NB4 (cell line): ENCODE results near the gene CDKN2A.
"Not testable (repeated sequence)": the region's sequence is repeated elsewhere in the genome, so short reads cannot be mapped to it uniquely, and the experiment has no call there.

Experiments
- DNase-seq: peaks from one replicate; pipeline ENCODE4 v3.0.0; 2010; ENCODE audit warnings: low read depth
- H3K4me3 ChIP-seq: one replicate; pipeline ENCODE4 v1.5.1; 2011; ENCODE audit warnings: mild to moderate bottlenecking, low read depth, low read length, moderate library complexity
- CTCF ChIP-seq: IDR thresholded peaks from one replicate; pipeline ENCODE4 v1.5.1; 2012; ENCODE audit warnings: low read depth, low read length
- MAX ChIP-seq: IDR thresholded peaks from 2 replicates; pipeline ENCODE4 v1.6.1; 2011; ENCODE audit warnings: low read depth, low read length
- MYC ChIP-seq: IDR thresholded peaks from 2 replicates; pipeline ENCODE4 v1.6.1; 2011; ENCODE audit warnings: low read depth, low read length
- POLR2A ChIP-seq: IDR thresholded peaks from 2 replicates; pipeline ENCODE4 v1.6.1; 2011; ENCODE audit warnings: mild to moderate bottlenecking; ENCODE audit not compliant: insufficient read length; ENCODE audit errors: extremely low read depth

CDKN2A gene

DNA sequence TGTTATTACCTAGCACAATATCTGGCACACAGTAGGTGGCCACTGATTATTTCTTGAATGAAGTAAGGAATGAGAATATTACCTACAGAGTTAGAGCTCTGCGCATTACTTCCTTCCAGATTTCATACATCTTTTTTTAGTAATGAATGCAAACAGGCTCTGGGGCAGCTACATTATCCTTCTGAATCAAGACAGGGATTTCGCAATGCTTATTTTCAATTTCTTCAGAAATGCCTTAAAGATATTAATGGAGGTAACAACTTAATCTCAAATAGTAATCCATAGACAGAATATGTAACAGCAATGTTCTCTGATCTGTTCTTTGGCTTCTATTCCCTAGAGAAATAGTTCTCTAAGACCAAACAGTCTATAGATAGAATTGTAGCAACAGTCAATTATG is 32.6 kb downstream of the CDKN2A start:
- no peak for DNase-seq
- no peak for TF ChIP-seq MAX
- TF ChIP-seq CTCF, result no peak
- TF ChIP-seq MYC, result no peak
- no peak for TF ChIP-seq POLR2A
- no peak overlapping the region for H3K4me3 ChIP-seq

DNA sequence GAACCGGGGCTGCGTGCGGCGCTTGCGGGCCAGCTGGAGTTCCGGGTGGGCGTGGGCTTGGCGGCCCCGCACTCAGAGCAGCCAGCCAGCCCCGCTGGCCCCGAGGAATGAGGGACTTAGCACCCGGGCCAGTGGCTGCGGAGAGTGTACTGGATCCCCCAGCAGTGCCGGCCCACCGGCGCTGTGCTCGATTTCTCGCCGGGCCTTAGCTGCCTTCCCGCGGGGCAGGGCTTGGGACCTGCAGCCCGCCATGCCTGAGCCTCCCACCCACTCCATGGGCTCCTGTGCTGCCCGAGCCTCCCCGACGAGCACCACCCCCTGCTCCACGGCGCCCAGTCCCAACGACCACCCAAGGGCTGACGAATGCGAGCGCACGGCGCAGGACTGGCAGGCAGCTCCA is 34.9 kb downstream of the CDKN2A start:
- not testable (repeated sequence) for DNase-seq, H3K4me3 ChIP-seq

DNA sequence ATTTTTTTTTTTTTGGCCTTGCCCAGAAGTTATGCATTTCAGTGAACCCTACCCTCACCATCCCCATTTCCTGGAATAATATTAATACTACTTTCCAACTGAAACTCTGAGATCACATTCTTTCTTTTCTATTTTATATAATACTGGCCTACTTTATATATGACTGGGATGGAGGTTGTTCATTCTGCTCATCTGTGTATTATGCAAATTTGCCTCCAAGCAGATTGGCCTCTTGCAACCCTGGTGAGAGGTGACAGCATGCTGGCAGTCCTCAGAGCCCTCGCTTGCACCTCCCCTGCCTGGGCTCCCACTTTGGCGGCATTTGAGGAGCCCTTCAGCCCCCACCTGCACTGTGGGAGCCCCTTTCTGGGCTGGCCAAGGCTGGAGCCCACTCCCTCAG is 35.4 kb downstream of the CDKN2A start:
- H3K4me3 ChIP-seq, result no peak overlapping the region
- no peak for DNase-seq
- TF ChIP-seq MAX (no peak), MYC (no peak)

DNA sequence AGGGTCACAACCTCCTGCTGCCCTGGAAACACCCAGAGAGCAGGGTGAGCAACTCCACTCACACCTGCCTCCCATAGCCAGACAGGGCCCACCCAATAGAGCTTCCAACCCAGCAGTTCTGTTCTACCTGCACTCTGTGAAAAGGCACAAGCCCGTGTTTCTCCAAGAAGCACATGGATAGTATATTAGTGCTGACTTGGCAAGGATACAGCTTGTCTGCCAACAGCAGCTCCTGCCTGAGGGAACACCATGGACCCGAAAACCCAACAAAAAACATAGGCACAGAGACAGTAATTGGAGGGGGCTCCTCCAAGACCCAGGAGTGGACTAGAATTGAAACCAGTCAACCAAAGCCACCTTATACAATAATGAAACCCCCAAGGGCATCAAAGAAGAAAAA is 48.6 kb downstream of the CDKN2A start:
- TF ChIP-seq MYC, result no peak
- no peak for TF ChIP-seq POLR2A
- TF ChIP-seq CTCF, result no peak
- no peak for TF ChIP-seq MAX
- H3K4me3 ChIP-seq, result no peak overlapping the region
- no peak for DNase-seq

DNA sequence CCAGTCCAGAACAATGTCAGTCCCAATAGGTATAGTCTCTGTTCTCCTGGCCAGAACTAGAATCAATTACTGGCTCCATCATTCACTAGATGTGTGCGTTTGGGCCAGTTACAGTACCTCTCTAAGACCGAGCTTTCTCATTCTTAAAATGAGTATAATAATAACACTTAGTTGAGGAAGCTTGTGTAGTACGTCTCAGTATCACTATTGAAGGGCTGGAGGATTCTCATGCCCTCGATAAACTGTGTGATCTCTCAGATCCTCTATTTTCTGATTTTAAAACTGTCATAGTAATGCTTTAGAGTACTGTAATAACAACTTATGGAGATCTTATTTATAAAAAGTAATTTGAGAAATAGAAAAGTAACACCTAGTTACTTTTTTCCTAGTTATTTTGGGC is 50.7 kb downstream of the CDKN2A start:
- TF ChIP-seq POLR2A (no peak), MAX (no peak), CTCF (no peak), MYC (no peak)
- DNase-seq, result no peak
- H3K4me3 ChIP-seq, result no peak overlapping the region

GRCh38 chr9:21941337-21941995 is 52.7 kb downstream of the CDKN2A start:
- no peak for DNase-seq
- TF ChIP-seq CTCF (no peak), POLR2A (no peak), MAX (no peak), MYC (no peak)
- no peak overlapping the region for H3K4me3 ChIP-seq

- DNase-seq, result no peak
- no peak for TF ChIP-seq CTCF
- no peak for TF ChIP-seq POLR2A
- TF ChIP-seq MAX, result no peak
- TF ChIP-seq MYC, result no peak
These were observed 58.0 kb downstream of the CDKN2A start for GRCh38 chr9:21936161-21936560.

More at GRCh38 chr9:21936161-21936560, 58.0 kb downstream of the CDKN2A start:
- no peak overlapping the region for H3K4me3 ChIP-seq
